ENCODE data around the gene NADK2.

- TF ChIP-seq GATA2 (IDR thresholded peaks at IDR 0.05; ENCODE audit: low read depth, low read length) (no peak), GATA3 (IDR thresholded peaks at IDR 0.05; ENCODE audit: low read depth, low read length) (no peak)
Observed at GRCh38 chr5:36237751-36238150, 4.0 kb downstream of the NADK2 start.
